CD4-positive, alpha-beta T cell treated with Interleukin-17A for 4 hours (primary cell): ENCODE data around the gene SPTBN4.
"Not testable (repeated sequence)": the region's sequence is repeated elsewhere in the genome, so short reads cannot be mapped to it uniquely, and the experiment has no call there.

Experiments used
- DNase-seq: peaks from one replicate; pipeline ENCODE4 v3.0.0-alpha.2; 2020; ENCODE audit warnings: mixed read lengths

Gene SPTBN4

DNA sequence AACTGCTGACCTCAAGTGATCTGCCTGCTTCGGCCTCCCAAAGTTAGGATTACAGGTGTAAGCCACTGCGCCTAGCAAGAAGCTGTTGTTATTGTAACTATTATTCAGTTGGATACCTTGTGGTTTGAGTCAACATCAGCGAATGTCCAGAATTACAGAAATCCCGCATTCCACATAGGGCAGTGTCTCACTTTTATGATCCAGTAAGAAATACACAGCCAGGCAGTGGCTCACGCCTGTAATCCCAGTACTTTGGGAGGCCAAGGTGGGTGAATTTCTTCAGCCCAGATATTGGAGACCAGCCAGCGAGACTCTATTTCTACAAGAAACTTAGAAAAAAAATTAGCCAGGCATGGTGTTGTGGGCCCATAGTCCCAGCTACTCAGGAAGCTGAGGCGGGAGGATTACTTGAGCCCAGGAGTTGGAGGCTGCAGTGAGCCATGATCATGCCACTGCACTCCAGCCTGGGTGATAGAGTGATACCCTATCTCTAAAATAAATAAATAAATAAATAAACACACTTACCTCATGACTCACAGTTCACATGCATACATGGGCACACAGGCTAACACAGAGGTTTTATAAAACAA, 43.8 kb downstream of the SPTBN4 start:
- DNase-seq = no peak

GRCh38 chr19:40511487-40511886, 44.7 kb downstream of the SPTBN4 start:
- no peak for DNase-seq

DNA sequence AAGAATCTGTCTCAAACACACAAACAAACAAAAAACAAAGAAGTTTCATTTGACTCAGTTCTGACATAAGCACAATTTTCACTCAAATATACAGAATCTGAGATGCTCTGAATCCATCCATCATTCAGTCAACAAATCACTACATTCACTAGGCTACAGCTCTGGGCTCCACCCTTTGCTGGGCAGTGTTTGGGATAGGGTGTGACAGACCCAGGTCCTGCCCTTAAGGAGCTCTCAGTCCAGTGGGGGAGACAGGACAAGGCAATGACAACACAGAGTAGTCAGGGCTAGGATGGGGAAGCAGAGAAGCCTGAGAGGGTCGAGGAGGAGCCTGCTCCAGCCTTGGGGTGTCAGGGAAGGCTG, 45.3 kb downstream of the SPTBN4 start:
- DNase-seq = no peak

DNA sequence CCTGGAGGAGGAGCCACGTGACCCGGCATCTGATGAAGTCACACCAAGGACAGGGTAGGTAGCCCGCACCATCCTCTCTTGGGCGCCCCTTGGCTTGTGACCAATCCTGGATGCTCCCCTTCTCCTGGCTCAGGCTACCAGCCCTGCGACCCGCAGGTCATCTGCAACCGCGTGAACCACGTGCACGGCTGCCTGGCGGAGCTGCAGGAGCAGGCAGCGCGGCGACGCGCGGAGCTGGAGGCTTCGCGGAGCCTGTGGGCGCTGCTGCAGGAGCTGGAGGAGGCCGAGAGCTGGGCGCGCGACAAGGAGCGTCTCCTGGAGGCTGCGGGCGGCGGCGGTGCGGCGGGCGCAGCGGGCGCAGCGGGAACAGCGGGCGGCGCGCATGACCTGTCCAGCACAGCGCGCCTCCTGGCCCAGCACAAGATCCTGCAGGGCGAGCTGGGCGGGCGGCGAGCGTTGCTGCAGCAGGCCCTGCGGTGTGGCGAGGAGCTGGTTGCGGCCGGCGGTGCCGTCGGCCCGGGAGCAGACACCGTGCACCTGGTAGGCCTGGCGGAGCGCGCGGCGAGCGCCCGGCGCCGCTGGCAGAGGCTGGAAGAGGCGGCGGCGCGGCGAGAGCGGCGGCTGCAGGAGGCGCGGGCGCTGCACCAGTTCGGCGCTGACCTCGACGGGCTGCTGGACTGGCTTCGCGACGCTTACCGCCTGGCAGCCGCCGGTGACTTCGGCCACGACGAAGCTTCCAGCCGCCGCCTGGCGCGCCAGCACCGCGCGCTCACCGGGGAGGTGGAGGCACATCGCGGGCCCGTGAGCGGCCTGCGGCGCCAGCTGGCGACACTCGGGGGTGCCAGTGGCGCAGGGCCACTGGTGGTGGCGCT, 45.9 kb downstream of the SPTBN4 start:
- no peak for DNase-seq

DNA sequence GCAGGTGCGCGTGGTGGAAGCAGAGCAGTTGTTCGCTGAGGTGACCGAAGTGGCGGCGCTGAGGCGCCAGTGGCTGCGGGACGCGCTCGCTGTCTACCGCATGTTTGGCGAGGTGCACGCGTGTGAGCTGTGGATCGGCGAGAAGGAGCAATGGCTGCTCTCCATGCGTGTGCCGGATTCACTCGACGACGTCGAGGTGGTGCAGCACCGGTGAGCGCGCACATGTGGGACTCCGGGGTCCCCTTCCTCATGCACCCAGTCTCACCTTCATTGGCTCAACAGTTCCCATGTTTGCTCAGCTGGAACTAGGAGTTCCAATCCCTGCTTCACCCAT, 46.5 kb downstream of the SPTBN4 start:
- no peak for DNase-seq

GRCh38 chr19:40513741-40514315, 47.0 kb downstream of the SPTBN4 start:
- no peak for DNase-seq

DNA sequence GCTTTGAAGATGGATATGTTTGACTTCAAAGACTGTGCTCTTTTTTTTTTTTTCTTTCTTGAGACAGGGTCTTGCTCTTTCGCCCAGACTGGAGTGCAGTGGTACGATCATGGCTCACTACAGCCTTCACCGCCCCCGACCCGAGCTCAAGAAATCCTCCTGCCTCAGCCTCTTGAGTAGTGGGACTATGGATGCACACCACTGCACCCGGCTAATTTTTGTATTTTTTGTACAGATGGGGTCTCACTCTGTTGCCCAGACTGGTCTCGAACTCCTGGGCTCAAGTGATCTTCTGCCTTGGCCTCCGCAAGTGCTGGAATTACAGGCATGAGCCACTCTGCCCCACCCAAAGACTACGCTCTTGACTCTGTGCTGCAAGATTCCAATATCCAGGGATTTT, 50.4 kb downstream of the SPTBN4 start:
- no peak for DNase-seq

- DNase-seq = no peak
Measured at GRCh38 chr19:40519352-40520322, 52.8 kb downstream of the SPTBN4 start.

DNA sequence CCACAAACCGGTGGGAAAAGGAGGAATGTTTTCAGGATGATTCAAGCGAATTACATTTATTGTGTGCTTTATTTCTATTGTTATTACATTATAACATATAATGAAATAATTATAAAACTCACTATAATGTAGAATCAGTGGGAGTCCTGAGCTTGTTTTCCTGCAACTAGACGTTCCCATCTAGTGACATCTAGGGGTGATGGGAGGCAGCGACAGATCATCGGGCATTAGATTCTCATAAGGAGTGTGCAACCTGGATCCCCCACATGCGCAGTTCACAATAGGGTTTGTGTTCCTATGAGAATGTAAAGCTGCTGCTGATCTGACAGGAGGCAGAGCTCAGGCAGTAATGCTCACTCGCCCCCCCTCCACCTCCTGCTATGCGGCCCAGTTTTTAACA, 54.5 kb downstream of the SPTBN4 start:
- DNase-seq = peak; percentile 20

DNA sequence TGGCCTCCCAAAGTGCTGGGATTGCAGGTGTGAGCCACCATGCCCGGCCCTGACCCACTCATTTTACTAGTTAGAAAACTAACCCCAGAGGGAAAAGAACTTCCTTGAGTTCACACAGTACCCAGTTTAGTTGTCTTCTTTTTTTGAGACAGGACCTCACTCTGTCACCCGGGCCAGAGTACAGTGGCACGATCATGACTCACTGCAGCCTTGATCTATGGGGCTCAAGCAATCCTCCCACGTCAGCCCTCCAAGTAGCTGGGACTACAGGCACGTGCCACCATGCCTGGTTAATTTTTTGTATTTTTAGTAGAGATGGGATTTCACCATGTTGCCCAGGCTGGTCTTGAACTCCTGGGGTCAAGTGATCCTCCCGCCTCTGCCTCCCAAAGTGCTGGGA, 55.1 kb downstream of the SPTBN4 start:
- not testable (repeated sequence) for DNase-seq

DNA sequence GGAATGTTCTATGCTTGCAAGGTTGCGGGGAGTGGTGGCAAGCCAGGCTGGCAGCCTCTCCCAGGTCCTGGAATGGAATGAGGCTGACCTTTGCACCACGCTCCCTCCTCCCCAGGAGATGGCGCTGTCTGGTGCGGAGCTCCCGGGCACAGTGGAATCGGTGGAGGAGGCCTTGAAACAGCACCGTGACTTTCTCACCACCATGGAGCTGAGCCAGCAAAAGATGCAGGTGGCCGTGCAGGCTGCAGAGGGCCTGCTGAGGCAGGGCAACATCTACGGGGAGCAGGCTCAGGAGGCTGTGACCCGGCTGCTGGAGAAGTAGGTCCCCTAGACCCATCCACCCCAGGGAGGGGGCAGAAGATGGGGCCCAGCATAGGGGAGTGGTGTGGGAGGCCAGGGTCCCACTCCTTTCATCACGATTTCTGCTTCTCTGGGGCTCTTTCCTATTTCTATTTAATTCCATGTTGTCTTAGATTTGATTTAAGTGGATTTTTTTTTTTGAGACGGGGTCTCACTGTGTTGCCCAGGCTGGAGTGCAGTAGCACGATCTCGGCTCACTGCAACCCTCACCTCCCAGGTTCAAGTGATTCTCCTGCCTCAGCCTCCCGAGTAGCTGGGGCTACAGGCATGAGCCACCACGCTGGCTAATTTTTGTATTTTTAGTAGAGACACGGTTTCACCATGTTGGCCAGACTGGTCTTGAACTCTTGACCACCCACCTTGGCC, 56.7 kb downstream of the SPTBN4 start:
- DNase-seq = peak; percentile 37

DNA sequence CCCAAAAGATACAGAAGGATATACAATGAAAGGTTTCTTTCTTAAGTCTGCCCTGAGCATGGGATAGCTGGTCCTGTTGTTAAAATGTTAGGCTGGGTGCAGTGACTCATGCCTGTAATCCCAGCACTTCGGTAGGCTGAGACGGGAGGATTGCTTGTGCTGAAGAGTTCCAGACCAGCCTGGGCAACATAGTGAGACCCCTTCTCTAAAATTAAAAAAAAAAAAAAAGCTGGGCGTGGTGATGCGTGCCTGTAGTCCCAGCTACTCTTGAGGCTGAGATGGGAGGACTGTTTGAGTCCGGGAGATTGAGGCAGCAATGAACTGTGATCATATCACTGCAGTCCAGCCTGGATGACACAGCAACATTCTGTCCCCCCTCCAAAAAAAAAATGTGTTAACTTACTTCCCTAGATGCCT, 57.3 kb downstream of the SPTBN4 start:
- DNase-seq = no peak

DNA sequence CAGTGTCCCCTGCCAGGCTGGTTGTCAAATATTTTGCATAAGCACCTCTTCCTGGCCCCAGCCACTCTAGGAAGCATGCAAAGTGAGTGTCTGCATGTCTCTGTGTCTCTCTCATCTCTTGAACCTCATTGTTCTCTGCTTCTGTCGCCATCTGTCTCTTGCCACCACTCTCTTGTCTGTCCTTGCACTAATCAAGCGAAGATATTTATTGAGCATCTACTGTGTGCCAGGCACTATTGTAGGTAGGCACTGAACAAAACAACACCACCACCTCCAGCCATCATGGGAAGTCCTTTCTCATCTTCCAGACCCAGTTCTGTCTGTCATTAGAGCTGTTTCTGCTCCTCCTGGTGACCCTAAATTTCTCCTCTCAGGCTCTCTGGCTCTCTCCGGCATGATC, 57.9 kb downstream of the SPTBN4 start:
- DNase-seq = no peak

DNA sequence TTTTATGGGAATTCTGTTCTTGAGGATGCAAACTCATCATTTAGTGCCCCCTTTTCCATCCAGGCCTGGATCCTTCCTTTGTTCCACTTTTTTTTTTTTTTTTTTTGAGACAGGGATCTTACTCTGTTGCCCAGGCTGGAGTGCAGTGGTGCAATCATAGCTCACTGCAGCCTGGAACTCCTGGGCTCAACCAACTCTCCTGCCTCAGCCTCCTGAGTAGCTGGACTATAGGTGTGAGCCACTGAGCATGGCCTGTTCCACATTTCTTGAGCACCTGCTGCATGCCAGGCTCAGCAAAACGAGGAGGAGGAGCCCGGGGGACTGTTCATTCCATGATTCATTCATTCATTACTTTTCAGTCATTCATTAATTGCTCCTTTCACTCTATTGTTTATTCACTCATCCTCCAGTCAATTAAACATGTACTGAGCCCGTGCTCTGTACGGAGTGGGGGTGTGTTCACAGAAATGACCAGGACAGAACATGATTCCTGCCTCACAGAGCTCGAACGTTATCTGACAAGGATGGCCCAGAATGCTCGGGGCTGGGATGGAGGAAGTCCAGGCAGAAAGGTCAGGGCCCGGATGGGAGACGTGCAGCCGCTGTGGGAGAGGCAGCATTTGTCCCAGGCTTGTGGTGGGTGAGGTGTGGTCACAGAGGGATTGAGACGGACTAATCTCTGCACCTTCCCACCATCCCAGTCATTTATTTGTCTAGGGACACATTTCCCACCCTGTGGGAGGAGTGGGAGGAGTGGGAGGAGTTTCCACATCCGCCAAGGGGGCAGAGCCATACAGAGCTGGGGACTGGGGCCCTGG, 58.6 kb downstream of the SPTBN4 start:
- no peak for DNase-seq

- DNase-seq = no peak
Measured at GRCh38 chr19:40528078-40528477, 61.3 kb downstream of the SPTBN4 start.

DNA sequence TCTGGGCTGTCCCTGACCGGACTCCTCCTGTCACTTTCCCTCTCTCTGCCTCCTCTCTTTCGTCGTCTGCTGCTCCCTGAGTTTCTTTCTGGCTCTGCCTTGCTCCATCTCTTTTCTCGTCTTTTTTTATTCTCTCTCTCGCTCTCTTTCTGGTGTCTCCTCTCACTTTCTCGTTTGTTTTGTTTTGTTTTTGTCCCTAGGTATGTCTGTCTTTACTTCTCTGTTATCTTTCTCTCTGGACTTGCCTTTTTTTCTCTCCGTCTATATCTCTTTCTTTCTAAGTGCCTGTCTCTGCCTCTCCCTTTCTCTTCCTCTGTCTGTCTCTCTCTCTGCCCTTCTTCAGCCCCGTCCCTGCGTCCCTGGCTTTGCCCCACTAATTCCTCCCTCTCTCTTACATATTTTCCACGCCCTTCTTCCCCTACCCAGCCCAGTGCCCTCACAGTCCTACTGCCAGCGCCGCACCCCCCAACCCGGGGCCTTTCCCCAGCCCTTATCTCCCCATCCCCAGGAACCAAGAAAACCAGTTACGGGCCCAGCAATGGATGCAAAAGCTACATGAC, 61.8 kb downstream of the SPTBN4 start:
- no peak for DNase-seq

- peak; percentile 93 for DNase-seq
Measured at GRCh38 chr19:40529093-40529954, 62.5 kb downstream of the SPTBN4 start.

DNA sequence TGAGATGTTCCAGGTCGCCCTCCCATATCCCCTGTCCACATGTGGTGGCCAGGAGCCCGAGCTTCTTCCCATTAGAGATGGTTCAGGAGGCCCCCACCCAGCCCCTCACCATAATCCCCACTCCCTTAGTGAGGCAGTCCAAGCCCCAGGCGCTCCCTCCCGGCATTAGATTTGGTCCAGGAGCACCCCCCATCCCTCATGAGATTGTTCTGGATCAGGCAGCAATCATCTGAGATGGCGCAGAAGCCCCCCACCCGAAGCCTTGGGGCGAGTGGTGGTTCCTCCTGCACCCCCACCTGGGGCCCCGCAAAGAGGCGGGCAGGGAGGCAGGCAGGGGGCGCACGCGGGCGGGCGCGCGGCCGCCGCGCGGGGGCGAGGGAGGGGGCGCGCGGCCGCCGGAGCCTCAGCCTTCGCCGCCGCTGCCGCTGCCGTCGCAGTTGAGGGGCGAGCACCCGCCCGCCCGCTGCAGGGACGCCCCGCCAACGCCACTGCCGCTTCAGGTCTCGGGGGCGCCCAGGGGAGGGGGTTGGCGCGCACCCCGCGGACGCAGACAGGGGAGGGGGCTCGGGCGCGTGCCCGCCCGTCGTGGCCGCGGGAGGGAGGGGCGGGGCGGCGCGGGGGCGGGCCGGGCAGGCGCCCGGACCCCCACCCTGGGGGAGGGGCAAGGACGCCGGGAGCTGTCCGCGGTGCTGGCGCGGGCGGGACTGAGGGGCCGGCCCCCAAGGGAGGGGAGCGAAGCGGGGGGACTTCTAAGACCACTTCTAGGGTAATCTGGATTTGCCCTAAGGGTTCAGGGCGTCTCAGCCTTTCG, 63.5 kb downstream of the SPTBN4 start:
- peak; percentile 47 for DNase-seq

- no peak for DNase-seq
Measured at GRCh38 chr19:40533508-40533907, 66.7 kb downstream of the SPTBN4 start.
